Body of pancreas (tissue), 4 donors: ENCODE data around the gene NRDE2. TPM values are rescaled to one million over a fixed set of nuclear protein-coding genes. Genes with fewer than 3 reads are reported as not detected.

Experiments
- ATAC-seq: fragments of 150-250 bp; one replicate; pipeline ENCODE4 v1.9.1; 2016
- DNase-seq, 4 donors: peaks; one replicate each; pipeline ENCODE4 v3.0.0-alpha.2; 2019
- H3K27ac ChIP-seq, 4 donors: fragments of 200-600 bp; sonication (generic); 1 replicate in 3 of 4; 2 replicates in 1 of 4; pipeline versions ENCODE4 v1.5.1 to v1.6.1; 2016 to 2019; ENCODE audit warnings: mild to moderate bottlenecking in 1 of 4, mixed read lengths in 1 of 4, moderate library complexity in 1 of 4
- H3K27me3 ChIP-seq, 2 donors: fragments of 200-600 bp; sonication (generic); one replicate each; pipeline ENCODE4 v1.6.0; 2016; ENCODE audit warnings: mild to moderate bottlenecking in 1 of 2
- H3K36me3 ChIP-seq, 2 donors: fragments of 200-600 bp; sonication (generic); replicated peaks in 1 of 2; 2 replicates each; pipeline ENCODE4 v1.5.1; 2016; ENCODE audit warnings: low read depth in 2 of 2; ENCODE audit not compliant: insufficient read depth in 1 of 2
- H3K4me1 ChIP-seq: fragments of 200-600 bp; sonication (generic); one replicate; pipeline ENCODE4 v1.6.0; 2016
- H3K4me3 ChIP-seq, 2 donors: fragments of 200-600 bp; sonication (generic); 1 replicate in 1 of 2; 2 replicates in 1 of 2; pipeline ENCODE4 v1.5.1; 2016 to 2019
- H3K9me3 ChIP-seq, 3 donors: fragments of 200-600 bp; sonication (generic); 1 replicate in 2 of 3; 2 replicates in 1 of 3; pipeline ENCODE4 v1.5.1; 2016
- POLR2A ChIP-seq, 3 donors: fragments of 450-650 bp; IDR thresholded peaks; one replicate each; pipeline ENCODE4 v1.6.1; 2016; ENCODE audit warnings: antibody characterized with exemption in 3 of 3, mild to moderate bottlenecking in 2 of 3
- WGBS, 2 donors: methylation state at CpG; one replicate each; pipeline ENCODE4 v1.1.5; 2017; 5-methylcytosine and 5-hydroxymethylcytosine counted together
- intact Hi-C: fragments of 100-400 bp; cut with DNase I; formaldehyde crosslinking; loops from one replicate; pipeline ENCODE4 v1.15.1; 2023
- total RNA-seq, 2 donors: library from RNA; depleted of rRNA; stranded (reverse); fragments of >200 nt; gene quantifications; one replicate each; pipeline ENCODE4 v1.1.0, GENCODE V29; 2016
- TF ChIP-seq, protein P1 (sequence below), 7 experiments: fragments of 450-650 bp in 4 of 7; fragments of 200-600 bp in 3 of 7; sonication (generic) in 3 of 7; IDR thresholded peaks; one replicate each; pipeline ENCODE4 v1.5.1; 2016 to 2019; ENCODE audit warnings: antibody characterized with exemption in 7 of 7

Gene NRDE2
- total RNA-seq, 2 donors from 2014 or later, result 11.7 to 65.6 TPM

DNA sequence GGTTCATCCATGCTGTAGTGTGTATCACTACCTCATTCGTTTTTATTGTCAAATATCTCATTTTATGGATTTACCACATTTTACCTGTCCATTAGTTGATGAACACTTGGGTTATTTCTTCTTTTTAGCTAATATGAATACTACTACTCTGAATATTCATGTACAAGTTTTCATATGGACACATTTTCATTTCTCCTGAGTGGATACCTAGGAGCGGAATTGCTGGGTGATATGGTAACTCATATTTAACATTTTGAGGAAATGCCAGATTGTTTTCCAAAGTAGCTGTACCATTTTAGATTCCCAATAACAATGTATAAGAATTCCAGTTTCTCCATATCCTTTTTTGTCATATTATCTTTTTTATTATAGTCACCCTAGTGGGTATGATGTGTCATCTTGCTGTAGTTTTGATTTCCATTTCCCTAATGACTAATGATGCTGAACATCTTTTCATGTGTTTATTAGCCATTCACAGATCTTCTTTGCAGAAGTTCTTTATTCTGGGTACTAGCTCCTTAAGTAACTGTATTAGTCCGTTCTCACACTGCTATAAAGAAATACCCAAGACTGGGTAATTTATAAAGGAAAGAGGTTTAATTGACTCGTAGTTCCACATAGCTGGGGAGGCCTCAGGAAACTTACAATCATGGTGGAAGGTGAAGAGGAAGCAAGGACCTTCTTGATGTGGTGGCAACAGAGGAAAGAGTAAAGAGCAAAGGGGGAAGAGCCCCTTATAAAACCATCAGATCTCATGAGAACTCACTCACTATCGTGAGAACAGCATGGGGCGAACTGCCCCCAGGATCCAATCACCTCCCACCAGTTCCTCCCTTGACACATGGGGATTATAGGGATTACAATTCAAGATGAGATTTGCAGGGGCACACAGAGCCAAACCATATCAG, 11.9 kb downstream of the NRDE2 start:
- intact Hi-C loops, result no loop called here
- Histone ChIP-seq H3K9me3 (no peaks in the 10 kb centered on the region), H3K4me1 (peaks cover 11% of the 10 kb centered on the region), H3K36me3 (no peaks in the 10 kb centered on the region), H3K4me3 (no peak overlapping the region), H3K27me3 (no peaks in the 10 kb centered on the region), H3K27ac (no peak overlapping the region)
- ATAC-seq, result no peak
- TF ChIP-seq, protein P1, sequence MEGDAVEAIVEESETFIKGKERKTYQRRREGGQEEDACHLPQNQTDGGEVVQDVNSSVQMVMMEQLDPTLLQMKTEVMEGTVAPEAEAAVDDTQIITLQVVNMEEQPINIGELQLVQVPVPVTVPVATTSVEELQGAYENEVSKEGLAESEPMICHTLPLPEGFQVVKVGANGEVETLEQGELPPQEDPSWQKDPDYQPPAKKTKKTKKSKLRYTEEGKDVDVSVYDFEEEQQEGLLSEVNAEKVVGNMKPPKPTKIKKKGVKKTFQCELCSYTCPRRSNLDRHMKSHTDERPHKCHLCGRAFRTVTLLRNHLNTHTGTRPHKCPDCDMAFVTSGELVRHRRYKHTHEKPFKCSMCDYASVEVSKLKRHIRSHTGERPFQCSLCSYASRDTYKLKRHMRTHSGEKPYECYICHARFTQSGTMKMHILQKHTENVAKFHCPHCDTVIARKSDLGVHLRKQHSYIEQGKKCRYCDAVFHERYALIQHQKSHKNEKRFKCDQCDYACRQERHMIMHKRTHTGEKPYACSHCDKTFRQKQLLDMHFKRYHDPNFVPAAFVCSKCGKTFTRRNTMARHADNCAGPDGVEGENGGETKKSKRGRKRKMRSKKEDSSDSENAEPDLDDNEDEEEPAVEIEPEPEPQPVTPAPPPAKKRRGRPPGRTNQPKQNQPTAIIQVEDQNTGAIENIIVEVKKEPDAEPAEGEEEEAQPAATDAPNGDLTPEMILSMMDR (IDR thresholded peaks at IDR 0.05), result no peak
- TF ChIP-seq POLR2A (IDR thresholded peaks at IDR 0.05), result no peak
- no peak for DNase-seq
- 93 to 98% methylated on average over 6 of the region's 6 CpGs for WGBS, 2 donors

GRCh38 chr14:90319173-90319572, 12.6 kb downstream of the NRDE2 start:
- Histone ChIP-seq H3K4me1 (peaks cover 11% of the 10 kb centered on the region), H3K9me3 (no peaks in the 10 kb centered on the region), H3K4me3 (no peak overlapping the region), H3K27ac (no peak overlapping the region), H3K27me3 (no peaks in the 10 kb centered on the region), H3K36me3 (peaks cover 0 to 3% of the 10 kb centered on the region in 2 donors)
- WGBS, 2 donors, result 90 to 94% methylated on average over 3 of the region's 3 CpGs
- TF ChIP-seq POLR2A (IDR thresholded peaks at IDR 0.05), result no peak
- TF ChIP-seq, protein P1 (IDR thresholded peaks at IDR 0.05), result no peak
- no peak for DNase-seq
- intact Hi-C loops, result no loop called here
- ATAC-seq, result no peak

GRCh38 chr14:90318016-90318415, 13.7 kb downstream of the NRDE2 start:
- TF ChIP-seq, protein P1 (IDR thresholded peaks at IDR 0.05), result no peak
- no peak for TF ChIP-seq POLR2A (IDR thresholded peaks at IDR 0.05)
- H3K9me3 ChIP-seq, result no peaks in the 10 kb centered on the region
- intact Hi-C loops, result no loop called here
- DNase-seq (no peak), ATAC-seq (peak; percentile 27)
- WGBS, 2 donors, result 35 to 44% methylated on average over 4 of the region's 4 CpGs
- H3K27ac ChIP-seq, result no peak overlapping the region
- H3K4me1 ChIP-seq, result peaks cover 11% of the 10 kb centered on the region
- peaks cover 0 to 7% of the 10 kb centered on the region in 2 donors for H3K36me3 ChIP-seq
- no peaks in the 10 kb centered on the region for H3K27me3 ChIP-seq
- no peak overlapping the region for H3K4me3 ChIP-seq

GRCh38 chr14:90317286-90317685, 14.5 kb downstream of the NRDE2 start:
- Histone ChIP-seq H3K27me3 (no peaks in the 10 kb centered on the region), H3K36me3 (peaks cover 0 to 9% of the 10 kb centered on the region in 2 donors), H3K27ac (no peak overlapping the region), H3K9me3 (no peaks in the 10 kb centered on the region), H3K4me3 (no peak overlapping the region), H3K4me1 (peaks cover 11% of the 10 kb centered on the region)
- DNase-seq, result no peak
- ATAC-seq, result no peak
- TF ChIP-seq POLR2A (IDR thresholded peaks at IDR 0.05), result no peak
- TF ChIP-seq, protein P1 (IDR thresholded peaks at IDR 0.05), result no peak
- intact Hi-C loops, result no loop called here
- WGBS, 2 donors, result 73 to 77% methylated on average over 2 of the region's 2 CpGs
